PC-9 (cell line): Measurements from ENCODE around the gene RNU5D-1. TPM values are rescaled to one million over a fixed set of nuclear protein-coding genes. Genes with fewer than 3 reads are reported as not detected.

Experiments
- BruUV-seq: library from RNA; stranded (reverse); fragments of 400-500 nt; replicated peaks from 2 replicates; lab custom pipeline; 2021; lab: Mats Ljungman, UMichigan
- CTCF ChIA-PET: fragments of 300-600 bp; sonication (Branson Sonifier 250); formaldehyde crosslinking; loops from one replicate; lab custom pipeline; 2022; ENCODE audit warnings: antibody characterized with exemption; lab: Charles Lee
- POLR2A ChIA-PET: fragments of 300-600 bp; sonication (Branson Sonifier 250); formaldehyde crosslinking; loops from one replicate; lab custom pipeline; 2022; ENCODE audit warnings: antibody characterized with exemption; ENCODE audit not compliant: unreplicated experiment; lab: Charles Lee
- DNase-seq, 2 experiments: peaks; one replicate each; pipeline versions ENCODE4 v3.0.0 to v3.0.0-alpha.2; 2015 to 2022; ENCODE audit warnings: mixed read lengths in 1 of 2
- H2AFZ ChIP-seq: fragments of 200-600 bp; sonication (generic); 2 replicates; pipeline ENCODE4 v1.8.1; 2017; ENCODE audit warnings: antibody characterized with exemption
- H3F3A ChIP-seq: fragments of 200-600 bp; sonication (generic); 2 replicates; pipeline ENCODE4 v1.8.1; 2017; ENCODE audit warnings: antibody characterized with exemption, mild to moderate bottlenecking, low read depth; ENCODE audit not compliant: insufficient read depth
- H3K27ac ChIP-seq: fragments of 200-600 bp; sonication (generic); 2 replicates; pipeline ENCODE4 v1.6.1; 2016; ENCODE audit warnings: mixed run types
- H3K27me3 ChIP-seq: fragments of 200-600 bp; sonication (generic); 2 replicates; pipeline ENCODE4 v1.6.1; 2016; ENCODE audit warnings: low read depth, mixed run types; ENCODE audit not compliant: insufficient read depth
- H3K36me3 ChIP-seq: fragments of 200-600 bp; sonication (generic); 2 replicates; pipeline ENCODE4 v1.6.1; 2016; ENCODE audit warnings: low read depth, mixed run types
- H3K4me1 ChIP-seq: fragments of 200-600 bp; sonication (generic); replicated peaks from 2 replicates; pipeline ENCODE4 v1.6.1; 2016; ENCODE audit warnings: mixed run types; ENCODE audit not compliant: insufficient read depth
- H3K4me2 ChIP-seq: fragments of 200-600 bp; sonication (generic); 2 replicates; pipeline ENCODE4 v1.6.1; 2017; ENCODE audit warnings: mixed run types
- H3K4me3 ChIP-seq: fragments of 200-600 bp; sonication (generic); 2 replicates; pipeline ENCODE4 v1.6.1; 2016; ENCODE audit warnings: mixed run types
- H3K79me2 ChIP-seq: fragments of 200-600 bp; sonication (generic); 2 replicates; pipeline ENCODE4 v1.6.1; 2017; ENCODE audit warnings: low read depth, mixed run types
- H3K9me2 ChIP-seq: fragments of 200-600 bp; sonication (generic); 2 replicates; pipeline ENCODE4 v1.8.1; 2017; ENCODE audit warnings: mild to moderate bottlenecking; ENCODE audit not compliant: insufficient read depth
- H3K9me3 ChIP-seq: fragments of 200-600 bp; sonication (generic); 2 replicates; pipeline ENCODE4 v1.8.1; 2016; ENCODE audit warnings: low read depth; ENCODE audit not compliant: insufficient read depth
- H4K20me1 ChIP-seq: fragments of 200-600 bp; sonication (generic); 2 replicates; pipeline ENCODE4 v1.8.1; 2017; ENCODE audit not compliant: insufficient read depth
- EZH2 ChIP-seq: fragments of 200-600 bp; sonication (generic); IDR thresholded peaks from 2 replicates; pipeline ENCODE4 v1.8.0; 2017; ENCODE audit warnings: antibody characterized with exemption, low read depth
- intact Hi-C: fragments of 100-400 bp; cut with micrococcal nuclease; formaldehyde crosslinking; loops from one replicate; pipeline ENCODE4 v1.10.0; 2022; ENCODE audit not compliant: unreplicated experiment
- total RNA-seq: library from RNA; stranded (reverse); gene quantifications from 2 replicates; pipeline ENCODE4 v1.2.3, GENCODE V29; 2021
- TF ChIP-seq, protein P1 (sequence below): fragments of 200-600 bp; sonication (generic); conservative IDR thresholded peaks from 2 replicates; pipeline ENCODE4 v1.6.1; 2017; ENCODE audit warnings: mixed run types, antibody characterized with exemption, mild to moderate bottlenecking, moderate library complexity

RNU5D-1 gene
- total RNA-seq, 1 experiment from 2014 or later = not detected

DNA sequence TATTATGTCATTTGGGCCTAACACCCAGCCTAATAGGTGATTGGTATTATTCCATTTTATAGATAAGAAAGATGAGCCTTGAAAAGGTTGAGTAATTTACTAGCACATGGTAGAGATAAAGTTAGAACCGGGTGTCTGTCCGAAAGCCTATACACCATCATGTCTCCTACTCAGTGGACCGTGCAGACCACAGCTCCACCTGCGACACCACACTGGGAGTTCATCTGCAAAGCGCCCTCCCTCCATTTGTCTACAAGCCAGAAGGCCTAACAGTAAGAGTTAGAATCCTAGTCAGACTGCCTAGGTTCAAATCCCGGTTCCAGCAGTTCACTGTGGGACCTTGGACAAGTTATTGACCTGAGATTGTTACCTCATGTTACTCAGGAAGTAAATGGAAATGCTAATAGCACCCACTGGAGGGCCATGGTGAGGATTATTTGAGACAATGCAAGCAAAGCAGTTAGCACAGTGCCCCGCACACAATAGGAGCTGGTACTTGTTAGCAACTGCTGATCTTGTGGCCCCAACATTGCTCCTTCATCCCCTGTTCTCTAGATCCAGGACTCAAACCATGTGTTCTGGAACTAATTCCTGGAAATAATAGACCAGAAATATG is 36.0 kb downstream of the RNU5D-1 start:
- no peaks in the 10 kb centered on the region for H3K9me2 ChIP-seq
- intact Hi-C loops = no loop called here
- H3K4me3 ChIP-seq = no peak overlapping the region
- TF ChIP-seq EZH2 = no peak
- TF ChIP-seq, protein P1, sequence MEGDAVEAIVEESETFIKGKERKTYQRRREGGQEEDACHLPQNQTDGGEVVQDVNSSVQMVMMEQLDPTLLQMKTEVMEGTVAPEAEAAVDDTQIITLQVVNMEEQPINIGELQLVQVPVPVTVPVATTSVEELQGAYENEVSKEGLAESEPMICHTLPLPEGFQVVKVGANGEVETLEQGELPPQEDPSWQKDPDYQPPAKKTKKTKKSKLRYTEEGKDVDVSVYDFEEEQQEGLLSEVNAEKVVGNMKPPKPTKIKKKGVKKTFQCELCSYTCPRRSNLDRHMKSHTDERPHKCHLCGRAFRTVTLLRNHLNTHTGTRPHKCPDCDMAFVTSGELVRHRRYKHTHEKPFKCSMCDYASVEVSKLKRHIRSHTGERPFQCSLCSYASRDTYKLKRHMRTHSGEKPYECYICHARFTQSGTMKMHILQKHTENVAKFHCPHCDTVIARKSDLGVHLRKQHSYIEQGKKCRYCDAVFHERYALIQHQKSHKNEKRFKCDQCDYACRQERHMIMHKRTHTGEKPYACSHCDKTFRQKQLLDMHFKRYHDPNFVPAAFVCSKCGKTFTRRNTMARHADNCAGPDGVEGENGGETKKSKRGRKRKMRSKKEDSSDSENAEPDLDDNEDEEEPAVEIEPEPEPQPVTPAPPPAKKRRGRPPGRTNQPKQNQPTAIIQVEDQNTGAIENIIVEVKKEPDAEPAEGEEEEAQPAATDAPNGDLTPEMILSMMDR = no peak
- no peak overlapping the region for H2AFZ ChIP-seq
- H3K27me3 ChIP-seq = no peaks in the 10 kb centered on the region
- H3K27ac ChIP-seq = no peak overlapping the region
- no peaks in the 10 kb centered on the region for H3K36me3 ChIP-seq
- BruUV-seq = no TSS peak
- H3K9me3 ChIP-seq = no peaks in the 10 kb centered on the region
- no peaks in the 10 kb centered on the region for H4K20me1 ChIP-seq
- CTCF ChIA-PET = no interaction called here
- no peaks in the 10 kb centered on the region for H3K79me2 ChIP-seq
- no peak overlapping the region for H3K4me2 ChIP-seq
- POLR2A ChIA-PET = no interaction called here
- H3K4me1 ChIP-seq = 0 out of 2 replicates have a peak, but pooled peaks cover 6% of the 10 kb centered on the region
- H3F3A ChIP-seq = no peaks in the 10 kb centered on the region; the same call in 1 of the 2 replicates
- DNase-seq = no peak

DNA sequence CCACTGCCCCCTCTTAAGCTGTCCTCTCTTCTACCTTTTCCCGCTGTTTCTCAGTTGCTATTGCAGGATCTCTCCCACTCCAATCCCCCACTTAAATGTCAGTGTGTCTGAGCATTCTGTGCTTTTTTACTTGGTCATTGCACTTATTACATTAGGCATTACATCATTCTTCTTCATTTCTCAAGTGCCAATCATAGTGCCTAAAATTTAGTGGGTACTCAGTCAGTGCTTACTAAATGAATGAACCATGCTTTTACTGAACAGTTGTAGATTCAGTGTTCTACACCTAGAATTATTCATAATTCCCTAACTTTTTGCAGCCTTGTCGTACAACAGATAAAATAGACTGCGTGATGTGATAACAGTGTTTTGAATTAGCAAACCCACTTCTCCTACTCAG is 37.1 kb downstream of the RNU5D-1 start:
- Histone ChIP-seq H3K4me2 (no peak overlapping the region), H3K4me1 (peaks cover 9% of the 10 kb centered on the region; the same call in 1 of the 2 replicates), H3K27ac (no peak overlapping the region), H3F3A (peaks cover 4% of the 10 kb centered on the region; the same call in 1 of the 2 replicates), H3K9me2 (no peaks in the 10 kb centered on the region), H3K36me3 (no peaks in the 10 kb centered on the region), H4K20me1 (no peaks in the 10 kb centered on the region), H2AFZ (no peak overlapping the region), H3K4me3 (no peak overlapping the region), H3K79me2 (no peaks in the 10 kb centered on the region), H3K9me3 (no peaks in the 10 kb centered on the region), H3K27me3 (no peaks in the 10 kb centered on the region)
- no peak for TF ChIP-seq EZH2
- TF ChIP-seq, protein P1 = no peak
- ChIA-PET CTCF (no interaction called here), POLR2A (no interaction called here)
- BruUV-seq = no TSS peak
- no peak for DNase-seq
- intact Hi-C loops = no loop called here

DNA sequence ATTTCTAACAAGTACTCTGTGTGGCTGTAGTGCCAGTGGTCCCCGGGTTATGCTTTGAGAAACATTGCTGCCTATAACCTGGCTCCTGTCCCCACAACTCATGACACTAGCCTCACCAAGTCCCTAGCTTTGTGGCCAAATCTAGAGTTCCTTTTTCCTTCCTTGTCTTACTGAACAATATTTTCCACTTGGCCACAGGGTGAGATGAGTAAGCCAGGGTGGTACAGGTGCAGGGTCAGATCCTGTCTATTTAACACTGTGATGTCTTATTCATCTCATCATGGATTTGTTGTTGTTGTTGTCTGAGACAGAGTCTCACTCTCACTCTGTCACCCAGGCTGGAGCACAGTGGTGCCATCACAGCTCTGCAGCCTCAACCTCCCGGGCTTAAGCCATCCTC is 37.8 kb downstream of the RNU5D-1 start:
- ChIA-PET CTCF (no interaction called here), POLR2A (interaction anchor here (0.6 kb wide), 1 partner anchor 1027 kb away, joined by 7 read pairs; no protein-coding TSS in a partner anchor)
- no peak overlapping the region for H3K27ac ChIP-seq
- BruUV-seq = no TSS peak
- H3K27me3 ChIP-seq = no peaks in the 10 kb centered on the region
- H3K4me3 ChIP-seq = no peak overlapping the region
- H3K36me3 ChIP-seq = no peaks in the 10 kb centered on the region
- no peak overlapping the region for H3K4me2 ChIP-seq
- no peaks in the 10 kb centered on the region for H3K9me2 ChIP-seq
- intact Hi-C loops = no loop called here
- H3K9me3 ChIP-seq = no peaks in the 10 kb centered on the region
- peaks cover 8% of the 10 kb centered on the region; the same call in 1 of the 2 replicates for H3K4me1 ChIP-seq
- DNase-seq = no peak
- H3K79me2 ChIP-seq = no peaks in the 10 kb centered on the region
- H3F3A ChIP-seq = peaks cover 6% of the 10 kb centered on the region; the same call in 1 of the 2 replicates
- H2AFZ ChIP-seq = no peak overlapping the region
- TF ChIP-seq, protein P1 = no peak
- TF ChIP-seq EZH2 = no peak
- no peaks in the 10 kb centered on the region for H4K20me1 ChIP-seq
